ENCODE data around the gene COX6A2. TPM values are rescaled to one million over a fixed set of nuclear protein-coding genes. Genes with fewer than 3 reads are reported as not detected.

COX6A2 gene
- total RNA-seq, 4 donors from 2014 or later = not detected

DNA sequence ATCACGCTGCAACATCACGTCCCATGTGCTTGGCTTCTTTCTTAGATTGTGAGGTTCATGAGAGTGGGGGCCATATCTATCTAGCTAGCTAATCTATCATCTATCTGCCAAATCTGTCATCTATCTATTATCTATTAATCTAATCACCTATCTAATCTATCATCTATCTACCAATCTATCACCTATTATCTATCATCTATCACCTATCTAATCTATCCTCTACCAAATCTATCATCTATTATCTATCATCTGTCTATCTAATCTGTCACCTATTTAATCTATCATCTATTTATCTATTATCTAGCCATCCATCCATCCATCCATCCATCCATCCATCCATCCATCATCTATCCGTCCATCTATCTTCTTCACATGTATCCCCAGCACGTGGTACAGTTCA, 14.2 kb downstream of the COX6A2 start:
- no peaks in the 10 kb centered on the region for H3K9me3 ChIP-seq
- H3K27ac ChIP-seq = no peak overlapping the region
- no peak for DNase-seq (ENCODE audit: low spot score in 2 of 2)
- no peak for TF ChIP-seq POLR2A (IDR thresholded peaks at IDR 0.05)
- no peak for TF ChIP-seq POLR2AphosphoS5 (IDR thresholded peaks at IDR 0.05)
- TF ChIP-seq EP300 (IDR thresholded peaks at IDR 0.05) = no peak
- H3K4me1 ChIP-seq = no peaks in the 10 kb centered on the region
- H3K4me3 ChIP-seq = no peak overlapping the region
- 81% methylated on average over 4 of the region's 4 CpGs for WGBS
- H3K27me3 ChIP-seq = peaks cover 7% of the 10 kb centered on the region
- no peaks in the 10 kb centered on the region for H3K36me3 ChIP-seq

DNA sequence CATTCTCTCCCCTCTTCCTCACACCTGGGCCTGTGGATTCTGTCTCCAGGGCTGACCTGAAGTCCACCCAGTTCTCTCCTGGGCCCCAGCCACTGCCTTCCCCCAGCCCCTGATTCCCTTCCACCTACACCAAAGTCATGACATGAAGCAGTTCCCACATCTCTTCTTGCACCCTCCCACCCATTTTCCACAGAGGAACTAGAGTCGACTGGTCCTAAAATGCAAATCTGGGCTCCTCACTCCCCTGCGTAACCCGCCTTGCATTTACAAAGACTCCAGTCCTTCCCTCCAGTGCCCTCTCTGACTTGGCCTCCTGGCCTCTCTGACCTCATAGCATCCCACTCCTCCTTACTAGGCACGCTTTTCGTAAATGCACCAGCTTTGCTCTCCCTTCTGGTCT, 14.8 kb downstream of the COX6A2 start:
- Histone ChIP-seq H3K27ac (no peak overlapping the region), H3K36me3 (no peaks in the 10 kb centered on the region), H3K4me3 (no peak overlapping the region), H3K4me1 (no peaks in the 10 kb centered on the region), H3K27me3 (peaks cover 11% of the 10 kb centered on the region), H3K9me3 (no peaks in the 10 kb centered on the region)
- DNase-seq (ENCODE audit: low spot score in 2 of 2) = no peak
- no peak for TF ChIP-seq POLR2A (IDR thresholded peaks at IDR 0.05)
- no peak for TF ChIP-seq POLR2AphosphoS5 (IDR thresholded peaks at IDR 0.05)
- no peak for TF ChIP-seq EP300 (IDR thresholded peaks at IDR 0.05)
- TF ChIP-seq, protein P1, sequence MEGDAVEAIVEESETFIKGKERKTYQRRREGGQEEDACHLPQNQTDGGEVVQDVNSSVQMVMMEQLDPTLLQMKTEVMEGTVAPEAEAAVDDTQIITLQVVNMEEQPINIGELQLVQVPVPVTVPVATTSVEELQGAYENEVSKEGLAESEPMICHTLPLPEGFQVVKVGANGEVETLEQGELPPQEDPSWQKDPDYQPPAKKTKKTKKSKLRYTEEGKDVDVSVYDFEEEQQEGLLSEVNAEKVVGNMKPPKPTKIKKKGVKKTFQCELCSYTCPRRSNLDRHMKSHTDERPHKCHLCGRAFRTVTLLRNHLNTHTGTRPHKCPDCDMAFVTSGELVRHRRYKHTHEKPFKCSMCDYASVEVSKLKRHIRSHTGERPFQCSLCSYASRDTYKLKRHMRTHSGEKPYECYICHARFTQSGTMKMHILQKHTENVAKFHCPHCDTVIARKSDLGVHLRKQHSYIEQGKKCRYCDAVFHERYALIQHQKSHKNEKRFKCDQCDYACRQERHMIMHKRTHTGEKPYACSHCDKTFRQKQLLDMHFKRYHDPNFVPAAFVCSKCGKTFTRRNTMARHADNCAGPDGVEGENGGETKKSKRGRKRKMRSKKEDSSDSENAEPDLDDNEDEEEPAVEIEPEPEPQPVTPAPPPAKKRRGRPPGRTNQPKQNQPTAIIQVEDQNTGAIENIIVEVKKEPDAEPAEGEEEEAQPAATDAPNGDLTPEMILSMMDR (IDR thresholded peaks at IDR 0.05) = no peak
- 92% methylated on average over 5 of the region's 5 CpGs for WGBS

DNA sequence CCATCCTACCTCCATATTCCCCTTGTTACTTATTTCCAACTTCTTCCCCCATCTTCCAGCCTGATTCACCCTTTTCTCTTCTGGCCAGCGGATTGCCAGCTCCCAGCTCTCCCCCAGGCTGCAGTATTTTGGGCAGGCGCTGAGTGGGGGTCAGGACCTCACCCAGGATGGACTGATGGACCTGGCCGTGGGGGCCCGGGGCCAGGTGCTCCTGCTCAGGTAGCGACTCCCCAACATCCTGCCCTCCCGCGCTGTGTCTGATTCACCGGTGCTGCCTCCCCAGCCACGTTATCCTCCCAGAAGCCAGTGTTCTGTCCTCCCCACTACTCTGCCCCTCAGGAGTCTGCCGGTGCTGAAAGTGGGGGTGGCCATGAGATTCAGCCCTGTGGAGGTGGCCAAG, 15.4 kb downstream of the COX6A2 start:
- TF ChIP-seq POLR2A (IDR thresholded peaks at IDR 0.05) (no peak), POLR2AphosphoS5 (IDR thresholded peaks at IDR 0.05) (no peak), EP300 (IDR thresholded peaks at IDR 0.05) (no peak)
- TF ChIP-seq, protein P1 (IDR thresholded peaks at IDR 0.05) = no peak
- no peaks in the 10 kb centered on the region for H3K4me1 ChIP-seq
- WGBS = 81% methylated on average over 10 of the region's 10 CpGs
- H3K4me3 ChIP-seq = no peak overlapping the region
- DNase-seq (ENCODE audit: low spot score in 2 of 2) = no peak
- no peak overlapping the region for H3K27ac ChIP-seq
- no peaks in the 10 kb centered on the region for H3K9me3 ChIP-seq
- no peaks in the 10 kb centered on the region for H3K36me3 ChIP-seq
- peaks cover 15% of the 10 kb centered on the region for H3K27me3 ChIP-seq

DNA sequence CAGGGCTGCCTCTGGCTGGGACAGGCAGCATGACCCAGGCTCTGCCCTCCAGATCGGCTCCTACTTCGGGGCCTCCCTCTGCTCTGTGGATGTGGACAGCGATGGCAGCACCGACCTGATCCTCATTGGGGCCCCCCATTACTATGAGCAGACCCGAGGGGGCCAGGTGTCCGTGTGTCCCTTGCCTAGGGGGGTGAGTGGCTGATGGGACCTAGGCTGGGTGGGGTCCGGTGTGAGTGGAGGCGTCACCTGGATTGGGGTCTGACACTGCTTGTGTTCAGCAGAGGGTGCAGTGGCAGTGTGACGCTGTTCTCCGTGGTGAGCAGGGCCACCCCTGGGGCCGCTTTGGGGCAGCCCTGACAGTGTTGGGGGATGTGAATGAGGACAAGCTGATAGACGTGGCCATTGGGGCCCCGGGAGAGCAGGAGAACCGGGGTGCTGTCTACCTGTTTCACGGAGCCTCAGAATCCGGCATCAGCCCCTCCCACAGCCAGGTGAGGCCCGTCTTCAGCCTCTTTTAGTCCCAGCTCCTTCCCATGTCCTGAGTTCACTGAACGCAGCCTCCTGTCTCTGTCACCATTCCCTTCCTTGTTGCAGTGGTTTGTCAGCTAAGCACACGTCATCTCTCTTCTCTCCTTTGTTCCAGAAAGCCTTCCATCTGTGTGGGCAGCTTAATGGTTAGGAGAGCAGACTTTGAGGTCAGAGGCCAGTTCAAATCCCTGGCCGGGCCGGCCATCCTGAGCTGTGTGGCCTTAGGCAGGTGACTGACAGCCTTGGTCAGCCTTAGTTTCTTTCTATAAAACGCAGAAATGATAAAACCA, 16.9 kb downstream of the COX6A2 start:
- DNase-seq (ENCODE audit: low spot score in 2 of 2) = no peak
- peaks cover 15% of the 10 kb centered on the region for H3K27me3 ChIP-seq
- 75% methylated on average over 15 of the region's 22 CpGs for WGBS
- no peaks in the 10 kb centered on the region for H3K9me3 ChIP-seq
- H3K27ac ChIP-seq = no peak overlapping the region
- H3K36me3 ChIP-seq = no peaks in the 10 kb centered on the region
- no peak overlapping the region for H3K4me3 ChIP-seq
- no peaks in the 10 kb centered on the region for H3K4me1 ChIP-seq
- TF ChIP-seq, protein P1 (IDR thresholded peaks at IDR 0.05) = no peak
- TF ChIP-seq POLR2A (IDR thresholded peaks at IDR 0.05) (no peak), EP300 (IDR thresholded peaks at IDR 0.05) (no peak), POLR2AphosphoS5 (IDR thresholded peaks at IDR 0.05) (no peak)

DNA sequence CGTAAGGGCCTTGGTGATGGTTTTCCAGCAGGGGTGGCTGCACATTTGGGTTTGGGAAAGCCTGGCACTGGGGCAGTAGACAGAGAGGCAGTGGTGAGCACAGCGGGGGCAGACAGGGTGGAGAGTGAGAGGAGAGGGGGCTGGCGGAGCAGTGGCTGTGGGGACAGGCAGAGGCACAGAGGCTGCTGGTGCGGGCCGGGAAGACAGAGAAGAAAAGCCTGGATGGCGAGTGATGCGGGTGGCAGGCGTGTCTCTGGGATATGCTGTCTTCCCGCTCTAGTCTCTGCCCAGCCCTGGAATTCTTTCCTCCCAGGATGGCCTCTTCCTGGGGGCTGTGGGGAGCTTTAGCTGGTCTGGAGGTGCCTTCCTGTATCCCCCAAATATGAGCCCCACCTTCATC, 18.1 kb downstream of the COX6A2 start:
- H3K4me3 ChIP-seq = no peak overlapping the region
- no peaks in the 10 kb centered on the region for H3K4me1 ChIP-seq
- H3K9me3 ChIP-seq = no peaks in the 10 kb centered on the region
- H3K27me3 ChIP-seq = peaks cover 12% of the 10 kb centered on the region
- TF ChIP-seq EP300 (IDR thresholded peaks at IDR 0.05) (no peak), POLR2AphosphoS5 (IDR thresholded peaks at IDR 0.05) (no peak), POLR2A (IDR thresholded peaks at IDR 0.05) (no peak)
- TF ChIP-seq, protein P1 (IDR thresholded peaks at IDR 0.05) = no peak
- H3K36me3 ChIP-seq = no peaks in the 10 kb centered on the region
- no peak overlapping the region for H3K27ac ChIP-seq
- DNase-seq (ENCODE audit: low spot score in 2 of 2) = no peak
- 75% methylated on average over 9 of the region's 9 CpGs for WGBS

Measured in suprapubic skin (tissue), 4 donors.